Thymus (tissue), 11 donors: Measurements from ENCODE around the gene ZC3H14. TPM values are rescaled to one million over a fixed set of nuclear protein-coding genes. Genes with fewer than 3 reads are reported as not detected.
A peak's percentile ranks its signal among the peaks of the same experiment; 100 is the strongest.

Source experiments
- DNase-seq, 9 donors: peaks; one replicate each; pipeline ENCODE4 v3.0.0-alpha.2; 2013; ENCODE audit warnings: low spot score in 9 of 9, low read depth in 6 of 9, missing footprints in 1 of 9
- H3K27ac ChIP-seq, 2 donors: one replicate each; pipeline ENCODE4 v1.5.1; 2013; ENCODE audit warnings: control low read depth in 1 of 2, low read depth in 1 of 2, low read length in 1 of 2, mild to moderate bottlenecking in 1 of 2, moderate library complexity in 1 of 2
- H3K27me3 ChIP-seq, 2 donors: one replicate each; pipeline ENCODE4 v1.5.1; 2013; ENCODE audit warnings: low read length in 1 of 2; ENCODE audit not compliant: control insufficient read depth in 2 of 2, insufficient read depth in 1 of 2
- H3K36me3 ChIP-seq, 2 donors: one replicate each; pipeline ENCODE4 v1.5.1; 2013; ENCODE audit warnings: low read length in 1 of 2, mild to moderate bottlenecking in 1 of 2, moderate library complexity in 1 of 2; ENCODE audit not compliant: control insufficient read depth in 2 of 2, insufficient read depth in 2 of 2
- H3K4me1 ChIP-seq, 2 donors: one replicate each; pipeline ENCODE4 v1.5.1; 2013; ENCODE audit warnings: low read length in 2 of 2; ENCODE audit not compliant: control insufficient read depth in 2 of 2, insufficient read depth in 2 of 2
- H3K4me3 ChIP-seq, 2 donors: one replicate each; pipeline ENCODE4 v1.5.1; 2013; ENCODE audit warnings: low read length in 2 of 2, control low read depth in 1 of 2, mild to moderate bottlenecking in 1 of 2
- H3K9me3 ChIP-seq, 2 donors: one replicate each; pipeline ENCODE4 v1.5.1; 2013; ENCODE audit warnings: low read length in 1 of 2, mild to moderate bottlenecking in 1 of 2; ENCODE audit not compliant: control insufficient read depth in 2 of 2, insufficient read depth in 1 of 2
- WGBS: extraction: QIAGEN DNeasy Blood & Tissue Kit; methylation state at CpG from one replicate; pipeline ENCODE4 v1.1.7; 2013; 5-methylcytosine and 5-hydroxymethylcytosine counted together
- polyA plus RNA-seq: library from polyadenylated mRNA; stranded (reverse); fragments of 200-250 nt; gene quantifications from one replicate; pipeline ENCODE4 v1.2.3, GENCODE V29; 2013
- total RNA-seq: library from RNA; stranded (reverse); fragments of 120-200 nt; gene quantifications from one replicate; pipeline ENCODE4 v1.2.4, GENCODE V29; 2013
- donor health status: healthy.

Gene ZC3H14
- total and polyA plus RNA-seq, 2 donors = 26.1 to 43.0 TPM

DNA sequence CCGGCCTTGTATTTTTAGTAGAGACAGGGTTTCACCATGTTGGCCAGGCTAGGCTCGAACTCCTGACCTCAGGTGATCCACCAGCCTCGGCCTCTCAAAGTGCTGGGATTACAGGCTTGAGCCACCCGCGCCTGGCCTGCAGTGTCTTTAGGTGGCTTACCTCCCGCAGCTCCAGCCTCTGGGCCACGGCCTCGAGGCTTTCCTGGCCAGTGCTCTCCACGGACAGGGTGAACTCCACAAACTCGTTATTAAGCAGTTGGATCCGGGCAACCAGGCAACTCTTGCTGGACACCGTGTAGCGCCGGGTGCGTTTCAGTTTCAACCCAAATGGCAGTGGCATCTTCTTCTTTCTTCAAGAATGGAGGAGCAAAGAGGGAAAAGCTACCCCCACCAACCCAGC is 12.8 kb upstream of the ZC3H14 start:
- Histone ChIP-seq H3K4me1 (peaks cover 5 to 13% of the 10 kb centered on the region in 2 donors), H3K9me3 (peaks cover 3 to 8% of the 10 kb centered on the region in 2 donors), H3K27ac (no peak overlapping the region), H3K27me3 (peaks cover 28 to 50% of the 10 kb centered on the region in 2 donors), H3K4me3 (no peak overlapping the region), H3K36me3 (no peaks in the 10 kb centered on the region)
- WGBS = 99% methylated on average over 15 of the region's 15 CpGs
- no peak for DNase-seq

DNA sequence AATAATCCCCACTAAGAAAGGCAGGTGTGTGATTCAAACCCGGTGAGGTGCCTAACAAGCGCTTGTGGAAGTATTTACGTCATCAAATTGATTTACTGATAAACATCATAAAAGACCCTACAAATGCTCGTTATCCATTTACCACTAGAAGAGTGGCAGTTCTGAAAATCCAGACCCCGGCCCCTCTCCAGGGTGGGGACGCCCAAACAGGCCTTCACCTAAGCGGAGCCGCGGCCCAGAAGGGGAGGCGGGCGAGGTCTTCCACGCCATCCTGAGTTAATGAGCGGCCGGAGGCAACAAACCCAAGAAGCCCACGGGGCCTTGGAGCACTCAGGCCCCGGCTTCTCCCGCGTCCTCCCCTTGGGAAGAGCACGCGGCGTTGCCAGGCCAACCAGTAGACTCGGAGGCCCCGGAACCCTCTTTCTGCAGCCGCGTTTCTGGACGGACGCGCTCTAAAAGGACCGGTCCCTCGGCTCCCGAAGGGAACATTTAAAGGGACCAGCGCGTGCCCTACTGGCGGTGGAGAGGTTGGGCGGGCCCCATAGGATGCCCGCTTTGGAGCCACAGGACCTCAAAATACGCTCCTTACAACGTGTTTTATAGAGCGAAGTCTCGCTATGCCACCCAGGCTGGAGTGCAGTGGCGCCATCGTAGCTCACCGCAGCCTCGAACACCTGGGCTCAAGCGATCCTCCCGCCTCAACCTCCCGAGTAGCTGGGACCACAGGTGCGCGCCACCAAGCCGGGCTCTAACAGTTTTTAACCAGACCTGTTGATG is 11.6 kb upstream of the ZC3H14 start:
- Histone ChIP-seq H3K4me1 (peaks cover 5 to 13% of the 10 kb centered on the region in 2 donors), H3K9me3 (peaks cover 3 to 8% of the 10 kb centered on the region in 2 donors), H3K27me3 (peaks cover 39 to 62% of the 10 kb centered on the region in 2 donors), H3K27ac (no peak overlapping the region), H3K4me3 (peak overlapping the region; percentile 44 to 51), H3K36me3 (no peaks in the 10 kb centered on the region)
- DNase-seq = peak in 3 of 9 donors; percentile 18 to 56 (median 43)
- 22% methylated on average over 50 of the region's 50 CpGs for WGBS

DNA sequence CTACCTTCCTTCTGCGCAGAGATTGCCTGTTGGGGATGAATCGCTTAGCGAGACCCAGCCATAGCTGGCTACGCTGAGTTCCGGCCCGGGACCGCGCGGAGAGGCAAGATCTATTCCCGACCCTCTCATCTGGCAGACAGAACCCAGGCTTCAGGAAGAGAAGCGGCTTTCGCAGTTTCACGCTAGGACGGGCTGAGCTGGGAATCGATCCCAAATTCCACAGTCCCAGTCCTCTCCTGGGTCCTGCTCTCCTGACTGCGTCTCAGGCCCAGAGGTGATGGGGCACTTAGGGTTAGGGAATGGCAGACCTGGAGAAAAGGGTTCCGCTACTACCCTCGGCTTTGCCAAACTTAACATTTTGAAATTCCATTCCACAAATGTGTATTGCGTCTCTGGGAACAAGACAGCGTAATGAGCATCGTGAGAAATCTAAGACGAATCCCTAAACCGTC is 10.8 kb upstream of the ZC3H14 start:
- WGBS = 15% methylated on average over 23 of the region's 23 CpGs
- Histone ChIP-seq H3K4me1 (peaks cover 5 to 13% of the 10 kb centered on the region in 2 donors), H3K4me3 (peak overlapping the region; percentile 44 to 51), H3K9me3 (peaks cover 3 to 8% of the 10 kb centered on the region in 2 donors), H3K27me3 (peaks cover 46 to 68% of the 10 kb centered on the region in 2 donors), H3K36me3 (no peaks in the 10 kb centered on the region), H3K27ac (no peak overlapping the region)
- DNase-seq = peak in 1 of 9 donors; percentile 18

DNA sequence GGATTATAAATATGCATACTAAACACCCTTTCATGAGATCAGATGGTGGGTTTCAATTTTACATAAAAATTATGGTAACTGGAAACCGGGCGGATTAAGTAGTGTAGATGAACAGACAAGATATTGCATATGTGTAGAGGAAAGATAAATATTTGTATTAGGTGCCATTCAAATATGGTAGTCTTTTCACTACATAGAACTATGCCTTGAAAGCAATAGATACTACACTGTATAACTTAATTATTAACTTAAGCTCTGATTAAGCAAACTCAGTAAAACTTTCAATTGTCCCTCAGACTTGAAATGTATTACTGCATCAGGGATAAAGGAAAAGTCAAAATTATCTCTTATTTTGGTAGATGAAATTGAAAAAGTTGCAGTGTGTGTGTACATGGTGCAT is 10.0 kb upstream of the ZC3H14 start:
- H3K9me3 ChIP-seq = peaks cover 3 to 8% of the 10 kb centered on the region in 2 donors
- H3K4me3 ChIP-seq = no peak overlapping the region
- H3K27ac ChIP-seq = no peak overlapping the region
- no peak for DNase-seq
- no peaks in the 10 kb centered on the region for H3K36me3 ChIP-seq
- peaks cover 5 to 17% of the 10 kb centered on the region in 2 donors for H3K4me1 ChIP-seq
- 86% methylated on average over 2 of the region's 2 CpGs for WGBS
- H3K27me3 ChIP-seq = peaks cover 49 to 75% of the 10 kb centered on the region in 2 donors

DNA sequence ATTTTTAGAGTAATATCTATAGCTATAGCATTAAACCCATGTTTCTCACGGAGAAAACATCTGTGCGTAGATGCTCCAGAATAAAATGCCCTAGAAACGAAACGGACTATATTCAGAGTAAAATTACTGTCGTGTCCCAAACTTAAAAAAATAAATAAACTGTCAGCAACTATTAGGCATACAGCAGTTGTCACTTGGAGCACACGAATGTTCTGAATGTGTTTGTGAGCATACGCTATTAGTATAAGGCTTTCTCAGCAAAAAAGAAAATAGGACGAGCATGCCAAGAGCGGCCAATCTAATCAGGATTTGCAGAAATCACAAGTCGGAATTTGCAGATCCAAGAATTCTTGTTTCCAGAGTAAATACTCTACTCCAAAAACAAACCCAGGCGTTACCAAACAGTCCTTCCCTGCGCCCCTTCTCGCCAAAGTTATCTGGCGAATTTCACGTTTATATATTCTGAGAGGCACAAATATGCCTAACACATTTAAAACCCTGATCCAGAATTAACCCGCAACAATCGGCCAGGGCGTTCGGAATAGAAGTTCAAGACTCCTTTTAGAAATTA is 8.9 kb upstream of the ZC3H14 start:
- WGBS = 11% methylated on average over 19 of the region's 19 CpGs
- peaks cover 49 to 75% of the 10 kb centered on the region in 2 donors for H3K27me3 ChIP-seq
- H3K4me3 ChIP-seq = peak overlapping the region; percentile 26 to 49
- peak overlapping the region in 1 of 2 donors; percentile 20 for H3K27ac ChIP-seq
- H3K36me3 ChIP-seq = no peaks in the 10 kb centered on the region
- H3K4me1 ChIP-seq = peaks cover 5 to 17% of the 10 kb centered on the region in 2 donors
- H3K9me3 ChIP-seq = peaks cover 3 to 8% of the 10 kb centered on the region in 2 donors
- peak in 1 of 9 donors; percentile 28 for DNase-seq

DNA sequence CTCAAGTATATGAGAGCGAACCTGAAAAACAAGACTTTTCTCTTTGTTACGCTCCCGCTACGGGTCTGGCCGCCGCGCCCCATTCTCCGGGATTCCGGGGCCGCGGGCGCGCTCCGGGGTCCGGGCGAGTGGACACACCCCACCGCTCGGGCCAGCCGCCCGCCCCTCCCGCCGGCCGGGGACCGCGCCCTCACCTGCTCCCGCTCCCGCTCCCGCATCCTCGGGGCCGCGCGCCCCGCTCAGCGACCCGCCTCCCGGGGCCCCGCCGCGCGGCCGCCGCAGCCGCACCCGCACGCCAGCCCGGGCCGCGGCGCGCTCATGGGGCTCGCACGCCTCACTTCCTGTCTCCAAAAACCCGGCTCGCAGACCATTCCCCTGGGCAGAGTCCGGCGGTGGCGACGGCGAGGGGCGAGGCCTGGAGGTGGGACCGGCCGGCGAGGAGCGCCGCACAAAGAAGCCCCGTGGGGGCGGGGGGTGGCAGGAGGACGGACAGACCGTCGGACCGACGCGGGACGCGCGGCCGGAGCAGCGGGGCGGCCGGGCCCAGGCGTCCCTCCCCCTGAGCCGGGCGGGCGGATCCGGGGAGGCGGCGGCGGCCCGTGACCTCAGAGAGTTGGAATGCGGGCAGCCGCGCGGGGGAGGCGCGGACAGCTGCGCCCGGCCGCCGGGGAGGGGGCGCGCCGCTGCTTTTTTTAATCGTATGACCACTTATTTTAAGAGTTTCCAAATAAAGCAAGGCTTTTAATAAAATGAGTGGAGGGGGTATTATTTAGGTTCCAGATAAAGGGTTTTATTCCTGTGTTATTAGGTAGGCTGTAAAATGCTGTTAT is 8.2 kb upstream of the ZC3H14 start, which contains the start of gene PTPN21:
PTPN21 (minus strand) TSS at position 551 of the 830 bp plus-strand sequence. CDS start 4,590 bp downstream, outside the sequence.
- H3K27me3 ChIP-seq = peaks cover 49 to 76% of the 10 kb centered on the region in 2 donors
- no peak for DNase-seq
- H3K36me3 ChIP-seq = no peaks in the 10 kb centered on the region
- H3K4me1 ChIP-seq = peaks cover 5 to 17% of the 10 kb centered on the region in 2 donors
- peak within 1 kb of the TSS in 1 of 2 donors; percentile 52 for H3K27ac ChIP-seq
- peak within 1 kb of the TSS; percentile 26 to 49 for H3K4me3 ChIP-seq
- H3K9me3 ChIP-seq = peaks cover 3 to 8% of the 10 kb centered on the region in 2 donors
- WGBS = 1% methylated on average over 103 of the region's 103 CpGs

DNA sequence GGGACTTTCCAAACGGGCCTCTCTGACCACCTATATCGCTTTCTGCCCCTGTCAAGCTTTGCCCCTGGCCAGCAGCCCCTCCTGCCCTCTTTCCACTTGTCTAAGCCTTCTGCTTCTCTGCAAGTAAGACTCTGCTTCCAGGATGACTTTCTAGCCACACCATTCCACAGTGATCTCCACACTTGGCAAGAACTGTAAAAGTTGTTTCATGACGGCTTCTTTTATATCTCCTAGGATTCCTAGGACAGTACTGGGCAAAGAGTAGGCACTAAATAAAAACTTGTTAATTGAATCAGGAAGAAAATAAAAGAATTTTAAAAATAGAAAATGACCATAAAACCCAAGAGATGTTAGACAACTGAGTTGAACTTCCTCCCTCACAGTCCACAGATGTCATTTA is 6.3 kb upstream of the ZC3H14 start:
- peaks cover 51 to 72% of the 10 kb centered on the region in 2 donors for H3K27me3 ChIP-seq
- 67% methylated on average over 3 of the region's 3 CpGs for WGBS

DNA sequence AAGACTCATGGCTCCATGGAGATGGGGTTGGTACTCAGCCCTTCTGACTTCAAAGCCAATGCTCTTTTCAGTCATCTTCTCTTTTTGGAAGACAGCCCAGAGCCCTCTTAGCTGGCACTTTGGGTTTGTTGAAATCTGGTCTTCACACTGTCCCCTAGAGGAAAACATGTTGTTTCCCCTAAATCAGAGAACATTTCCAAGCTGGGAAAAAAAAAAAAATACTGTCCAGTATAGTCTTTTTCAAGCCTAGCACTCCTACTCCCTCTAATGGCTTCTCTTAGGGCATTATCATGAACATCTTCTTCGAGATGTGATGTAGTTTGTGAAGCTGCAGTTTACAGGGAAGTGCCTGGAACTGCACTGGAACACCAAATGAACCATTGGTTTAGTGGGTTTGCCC is 3.0 kb upstream of the ZC3H14 start:
- Histone ChIP-seq H3K4me1 (peaks cover 4 to 10% of the 10 kb centered on the region in 2 donors), H3K4me3 (no peak overlapping the region), H3K9me3 (no peaks in the 10 kb centered on the region), H3K36me3 (no peaks in the 10 kb centered on the region), H3K27ac (no peak overlapping the region), H3K27me3 (peaks cover 32 to 48% of the 10 kb centered on the region in 2 donors)
- no peak for DNase-seq
- WGBS = 41% methylated on average over 1 of the region's 1 CpG

More for the DNA sequence above, 6.3 kb upstream of the ZC3H14 start:
- no peak overlapping the region for H3K27ac ChIP-seq
- no peaks in the 10 kb centered on the region for H3K36me3 ChIP-seq
- DNase-seq = no peak
- H3K9me3 ChIP-seq = peaks cover under 1 to 3% of the 10 kb centered on the region in 2 donors
- no peak overlapping the region for H3K4me3 ChIP-seq
- H3K4me1 ChIP-seq = peaks cover 5 to 9% of the 10 kb centered on the region in 2 donors
